Endodermal cell (in vitro differentiated cells): ENCODE results near the gene PSMA6. TPM values are rescaled to one million over a fixed set of nuclear protein-coding genes. Genes with fewer than 3 reads are reported as not detected.

Experiments
- DNase-seq: peaks from one replicate; pipeline ENCODE4 v3.0.0-alpha.2; 2017
- H3K27ac ChIP-seq: 2 replicates; pipeline ENCODE4 v1.5.1; 2013; ENCODE audit warnings: mild to moderate bottlenecking, low read depth, low read length, moderate library complexity
- H3K27me3 ChIP-seq: 2 replicates; pipeline ENCODE4 v1.6.1; 2013; ENCODE audit warnings: mild to moderate bottlenecking, low read length, moderate library complexity; ENCODE audit not compliant: insufficient read depth, control insufficient read depth, poor library complexity, severe bottlenecking
- H3K36me3 ChIP-seq: 2 replicates; pipeline ENCODE4 v1.7.0; 2013; ENCODE audit warnings: mild to moderate bottlenecking, low read length, moderate library complexity; ENCODE audit not compliant: control insufficient read depth, insufficient read depth
- H3K4me1 ChIP-seq: one replicate; pipeline ENCODE4 v1.7.0; 2013; ENCODE audit warnings: low read length; ENCODE audit not compliant: control insufficient read depth, insufficient read depth
- H3K4me3 ChIP-seq: 2 replicates; pipeline ENCODE4 v1.5.1; 2013; ENCODE audit warnings: mild to moderate bottlenecking, low read length, moderate library complexity
- H3K9ac ChIP-seq: 2 replicates; pipeline ENCODE4 v1.6.1; 2013; ENCODE audit warnings: mild to moderate bottlenecking, low read length, moderate library complexity; ENCODE audit not compliant: poor library complexity, severe bottlenecking; ENCODE audit errors: extremely low read depth
- H3K9me3 ChIP-seq: 2 replicates; pipeline ENCODE4 v1.6.1; 2013; ENCODE audit warnings: mild to moderate bottlenecking, low read length, moderate library complexity; ENCODE audit not compliant: control insufficient read depth
- H3K27ac Mint-ChIP-seq: 2 replicates; pipeline ENCODE4 v1.8.0; 2020; ENCODE audit warnings: mixed read lengths
- H3K27me3 Mint-ChIP-seq: 2 replicates; pipeline ENCODE4 v1.8.0; 2021; ENCODE audit warnings: mild to moderate bottlenecking, mixed read lengths; ENCODE audit not compliant: insufficient read depth
- H3K36me3 Mint-ChIP-seq: 2 replicates; pipeline ENCODE4 v1.8.0; 2020; ENCODE audit warnings: low read depth, mixed read lengths
- H3K4me1 Mint-ChIP-seq: 2 replicates; pipeline ENCODE4 v1.8.0; 2020; ENCODE audit warnings: mixed read lengths
- H3K4me3 Mint-ChIP-seq: 2 replicates; pipeline ENCODE4 v1.8.0; 2020; ENCODE audit warnings: mild to moderate bottlenecking, moderate library complexity, mixed read lengths
- H3K9me3 Mint-ChIP-seq: 2 replicates; pipeline ENCODE4 v1.8.0; 2020; ENCODE audit warnings: mild to moderate bottlenecking, mixed read lengths
- CTCF ChIP-seq: fragments of 200-600 bp; sonication (generic); conservative IDR thresholded peaks from 2 replicates; pipeline ENCODE4 v1.5.0; 2021; ENCODE audit warnings: antibody characterized with exemption, mild to moderate bottlenecking
- WGBS, 2 experiments: methylation state at CpG; one replicate each; pipeline versions ENCODE4 v1.1.5 to v1.1.7; 2013; ENCODE audit warnings: missing lambda C conversion rate in 2 of 2, mixed read lengths in 1 of 2; ENCODE audit not compliant: insufficient coverage in 1 of 2, insufficient read length in 1 of 2; 5-methylcytosine and 5-hydroxymethylcytosine counted together
- total RNA-seq, 2 donors: library from RNA; stranded (reverse); fragmentation: NEBNext Ultra II Directional in 1 of 2; extraction: Animal tissue kit (Norgen Biotek cat#: 25700) in 1 of 2; gene quantifications; 2 replicates in 1 of 2; 3 replicates in 1 of 2; pipeline ENCODE4 v1.2.1, GENCODE V29; 2021

The PSMA6 gene
- total RNA-seq, 2 donors from 2014 or later: 263 to 277 TPM

GRCh38 chr14:35336494-35337268, 44.5 kb downstream of the PSMA6 start:
- Mint-ChIP-seq H3K27me3 (no peaks in the 10 kb centered on the region), H3K4me3 (no peak overlapping the region), H3K27ac (peak overlapping the region; percentile 90), H3K36me3 (no peaks in the 10 kb centered on the region), H3K9me3 (no peaks in the 10 kb centered on the region), H3K4me1 (peaks cover 39% of the 10 kb centered on the region)
- Histone ChIP-seq H3K9me3 (no peaks in the 10 kb centered on the region), H3K4me1 (peaks cover 21% of the 10 kb centered on the region), H3K27me3 (no peaks in the 10 kb centered on the region), H3K4me3 (no peak overlapping the region), H3K36me3 (no peaks in the 10 kb centered on the region), H3K27ac (peak overlapping the region; percentile 69), H3K9ac (no peak overlapping the region)
- no peak for TF ChIP-seq CTCF
- WGBS, 2 experiments: 79 to 81% methylated on average over 17 to 28 of the region's 28 CpGs
- peak; percentile 88 for DNase-seq

DNA sequence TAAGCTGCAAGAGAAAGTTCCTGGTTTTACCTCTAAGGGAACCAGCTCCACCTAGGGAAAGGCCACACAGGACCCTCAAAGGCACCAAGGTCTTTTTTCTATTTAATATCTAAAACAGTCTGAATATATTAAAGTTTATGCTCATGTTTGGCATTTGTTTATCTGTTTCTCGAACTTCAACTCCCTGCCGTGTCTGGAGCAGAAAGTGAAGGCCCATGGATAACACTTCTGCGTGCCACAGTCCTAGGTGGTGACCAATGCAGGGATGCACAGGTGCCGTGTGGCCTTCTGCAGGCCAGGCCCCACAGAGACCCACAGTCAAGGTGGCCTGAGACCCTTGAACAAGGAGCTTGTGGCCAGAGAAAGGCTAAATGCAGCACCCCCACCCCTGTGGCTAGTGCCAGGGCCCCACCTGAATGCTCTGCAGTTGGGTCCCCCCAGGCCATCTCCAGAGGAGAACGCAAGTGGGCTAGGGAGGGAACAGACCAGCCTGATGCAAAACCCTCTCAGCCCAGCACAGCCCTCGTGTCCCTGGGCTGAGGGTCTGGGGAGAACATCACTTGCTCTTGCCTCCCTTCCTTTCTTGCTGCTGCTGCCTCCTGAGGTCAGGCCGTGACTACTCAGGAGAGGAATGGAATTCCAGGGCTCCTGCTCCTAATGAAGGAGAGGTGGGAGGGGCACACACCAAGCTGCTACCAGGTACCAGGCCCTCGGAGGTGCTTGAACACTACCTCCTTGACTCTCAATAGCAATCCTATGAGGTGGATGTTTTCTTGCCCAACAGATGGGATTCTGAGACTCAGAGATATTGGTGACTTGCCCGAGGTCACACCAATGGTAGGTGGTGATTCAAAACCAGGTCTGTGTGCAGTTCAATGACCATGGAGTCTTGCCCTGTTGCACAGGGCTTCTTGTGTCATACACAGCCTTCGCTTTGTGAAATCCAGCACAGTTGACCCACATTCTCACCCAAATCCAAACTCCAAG, 45.4 kb downstream of the PSMA6 start:
- H3K4me1 Mint-ChIP-seq: peaks cover 34% of the 10 kb centered on the region
- DNase-seq: peak; percentile 63
- Histone ChIP-seq H3K9me3 (no peaks in the 10 kb centered on the region), H3K4me3 (no peak overlapping the region), H3K27me3 (no peaks in the 10 kb centered on the region), H3K36me3 (no peaks in the 10 kb centered on the region), H3K27ac (no peak overlapping the region), H3K4me1 (peaks cover 28% of the 10 kb centered on the region), H3K9ac (no peak overlapping the region)
- H3K27me3 Mint-ChIP-seq: no peaks in the 10 kb centered on the region
- TF ChIP-seq CTCF: peak; percentile 23
- H3K4me3 Mint-ChIP-seq: no peak overlapping the region
- peak overlapping the region; percentile 90 for H3K27ac Mint-ChIP-seq
- H3K36me3 Mint-ChIP-seq: no peaks in the 10 kb centered on the region
- 88 to 93% methylated on average over 8 to 10 of the region's 10 CpGs for WGBS, 2 experiments
- H3K9me3 Mint-ChIP-seq: no peaks in the 10 kb centered on the region

DNA sequence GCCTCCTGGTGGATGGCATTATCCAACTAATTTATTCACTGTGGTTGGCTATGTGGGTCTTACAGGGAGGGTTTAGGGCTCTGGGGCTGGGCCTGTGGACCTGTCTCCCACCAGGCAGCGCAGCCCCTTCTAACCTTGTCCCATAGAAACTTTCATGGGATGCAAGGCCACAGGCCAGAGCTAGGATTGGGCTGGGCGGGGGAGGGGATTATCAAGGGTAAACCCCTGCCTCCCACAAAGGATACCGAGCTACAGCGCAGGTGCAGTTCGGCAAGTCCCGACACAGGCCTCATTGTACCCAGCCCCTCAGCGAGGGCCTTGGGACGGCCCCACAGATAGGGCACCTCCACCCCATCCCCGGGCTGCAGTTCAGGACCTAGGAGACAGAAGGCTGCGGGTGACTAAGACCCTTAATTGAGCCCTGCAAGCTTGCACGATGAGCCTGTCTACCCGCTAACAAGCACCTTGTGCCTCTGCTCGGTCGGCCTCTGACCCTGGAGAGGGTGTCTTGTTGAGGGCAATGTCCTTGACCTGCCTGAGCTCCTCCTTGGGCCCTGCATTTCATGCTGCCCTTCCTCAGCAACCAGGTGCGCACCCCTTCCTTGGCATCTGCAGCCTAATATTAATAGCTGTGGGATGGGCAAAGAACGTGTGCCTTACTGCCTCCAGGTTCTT, 46.7 kb downstream of the PSMA6 start:
- no peak overlapping the region for H3K27ac ChIP-seq
- 88 to 91% methylated on average over 15 to 16 of the region's 16 CpGs for WGBS, 2 experiments

More for the DNA sequence above, 46.7 kb downstream of the PSMA6 start:
- no peaks in the 10 kb centered on the region for H3K36me3 ChIP-seq
- H3K9me3 Mint-ChIP-seq: no peaks in the 10 kb centered on the region
- H3K36me3 Mint-ChIP-seq: no peaks in the 10 kb centered on the region
- DNase-seq: no peak
- peaks cover 22% of the 10 kb centered on the region for H3K4me1 ChIP-seq
- no peak for TF ChIP-seq CTCF
- H3K4me3 ChIP-seq: no peak overlapping the region
- no peaks in the 10 kb centered on the region for H3K27me3 Mint-ChIP-seq
- no peak overlapping the region for H3K4me3 Mint-ChIP-seq
- H3K4me1 Mint-ChIP-seq: peaks cover 24% of the 10 kb centered on the region
- H3K27me3 ChIP-seq: no peaks in the 10 kb centered on the region
- no peak overlapping the region for H3K27ac Mint-ChIP-seq
- no peak overlapping the region for H3K9ac ChIP-seq
- no peaks in the 10 kb centered on the region for H3K9me3 ChIP-seq
